NOMO-1 treated with DMSO at 0.1 percent for 48 hours (cell line): Measurements from ENCODE around the gene PROZ.
A peak's percentile ranks its signal among the peaks of the same experiment; 100 is the strongest.

Experiments used
- DNase-seq: peaks from one replicate; lab custom pipeline; 2025; ENCODE audit not compliant: unreplicated experiment; lab: John Stamatoyannopoulos, UW

Gene PROZ

DNA sequence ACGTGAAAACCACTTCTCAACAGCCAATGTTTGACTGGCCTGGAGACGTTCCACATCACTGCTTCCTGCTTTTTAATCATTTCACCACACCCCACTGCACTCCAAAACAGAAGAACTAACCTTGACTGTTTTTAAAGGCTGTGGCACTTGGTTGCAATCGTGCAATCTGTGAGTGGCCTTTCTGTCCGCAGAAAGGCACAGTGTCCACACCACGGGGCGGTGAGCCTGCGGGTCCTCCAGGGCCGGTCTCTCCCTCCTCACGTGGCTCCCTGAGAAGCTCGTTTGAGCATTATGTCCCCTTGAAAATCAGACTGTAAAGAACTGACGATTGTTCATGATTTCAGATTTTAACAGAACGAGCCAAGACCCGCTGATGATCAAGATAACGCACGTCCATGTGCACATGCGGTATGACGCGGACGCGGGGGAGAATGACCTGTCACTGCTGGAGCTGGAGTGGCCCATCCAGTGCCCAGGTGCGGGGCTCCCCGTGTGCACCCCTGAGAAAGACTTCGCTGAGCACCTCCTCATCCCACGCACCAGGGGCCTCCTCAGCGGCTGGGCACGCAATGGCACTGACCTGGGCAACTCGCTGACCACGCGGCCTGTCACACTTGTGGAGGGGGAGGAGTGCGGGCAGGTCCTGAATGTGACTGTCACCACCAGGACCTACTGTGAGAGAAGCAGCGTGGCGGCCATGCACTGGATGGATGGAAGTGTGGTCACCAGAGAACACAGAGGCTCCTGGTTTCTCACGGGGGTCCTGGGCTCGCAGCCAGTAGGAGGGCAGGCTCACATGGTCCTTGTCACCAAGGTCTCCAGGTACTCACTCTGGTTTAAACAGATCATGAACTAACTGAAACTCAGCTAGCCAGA is 13.0 kb downstream of the PROZ start:
- no peak for DNase-seq

DNA sequence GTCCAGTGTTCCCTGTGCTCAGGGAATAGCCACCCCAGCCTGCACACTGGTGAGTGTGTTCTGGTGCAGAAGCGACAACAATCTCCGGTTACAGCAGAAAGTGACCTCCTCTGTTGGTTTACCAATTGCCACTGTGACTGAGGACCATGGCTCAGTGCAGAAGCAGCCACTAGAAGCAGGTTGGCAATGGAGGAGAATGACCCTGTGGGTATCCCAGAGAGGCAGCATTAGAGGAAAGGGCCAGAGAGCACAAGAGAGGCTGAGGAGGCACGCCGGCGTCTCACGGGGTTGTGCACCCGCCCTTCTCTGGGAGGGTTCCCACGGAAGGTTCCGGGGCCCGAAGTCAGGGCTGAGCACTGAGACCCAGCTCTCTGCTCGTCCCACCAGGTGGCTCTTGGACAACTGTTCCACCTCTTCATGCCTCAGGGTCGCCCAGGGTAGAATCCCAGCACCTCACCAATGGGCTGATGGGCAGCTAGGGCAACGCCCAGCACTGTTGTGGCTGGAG is 14.0 kb downstream of the PROZ start:
- no peak for DNase-seq

DNA sequence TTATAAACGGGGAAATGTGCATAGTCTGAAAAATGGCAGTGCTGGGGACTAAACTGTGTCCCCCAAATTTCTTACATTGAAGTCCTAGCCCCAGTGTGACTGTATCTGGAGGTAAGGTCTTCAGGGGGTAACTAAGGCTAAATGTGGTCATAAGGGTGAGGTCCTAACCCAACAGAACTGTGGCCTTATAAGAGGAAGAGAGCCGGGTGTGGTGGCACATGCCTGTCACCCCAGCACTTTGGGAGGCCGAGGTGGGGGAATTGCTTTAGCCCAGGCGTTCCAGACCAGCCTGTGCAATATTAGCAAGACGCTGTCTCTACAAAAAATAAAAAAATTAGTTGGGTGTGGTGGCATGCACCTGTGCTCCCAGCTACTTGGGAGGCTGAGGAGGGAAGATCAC is 17.8 kb downstream of the PROZ start:
- no peak for DNase-seq

DNA sequence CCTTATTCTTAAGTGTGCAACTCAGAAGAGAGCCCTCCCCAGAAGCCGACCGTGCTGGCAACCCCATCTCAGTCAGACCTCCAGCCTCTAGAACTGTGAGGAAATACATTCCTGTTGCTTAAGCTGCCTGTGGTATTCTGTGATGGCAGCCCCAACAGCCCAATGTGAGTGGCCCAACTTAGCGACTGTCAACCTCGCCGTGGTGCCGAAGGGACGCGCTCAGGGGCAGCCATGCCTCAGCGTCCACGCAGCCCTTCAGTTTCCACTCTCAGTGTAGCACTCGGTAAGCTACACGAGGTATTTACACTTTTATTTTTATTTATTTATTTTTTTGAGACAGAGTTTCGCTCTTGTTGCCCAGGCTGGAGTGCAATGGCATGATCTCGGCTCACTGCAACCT is 18.4 kb downstream of the PROZ start:
- DNase-seq = no peak

DNA sequence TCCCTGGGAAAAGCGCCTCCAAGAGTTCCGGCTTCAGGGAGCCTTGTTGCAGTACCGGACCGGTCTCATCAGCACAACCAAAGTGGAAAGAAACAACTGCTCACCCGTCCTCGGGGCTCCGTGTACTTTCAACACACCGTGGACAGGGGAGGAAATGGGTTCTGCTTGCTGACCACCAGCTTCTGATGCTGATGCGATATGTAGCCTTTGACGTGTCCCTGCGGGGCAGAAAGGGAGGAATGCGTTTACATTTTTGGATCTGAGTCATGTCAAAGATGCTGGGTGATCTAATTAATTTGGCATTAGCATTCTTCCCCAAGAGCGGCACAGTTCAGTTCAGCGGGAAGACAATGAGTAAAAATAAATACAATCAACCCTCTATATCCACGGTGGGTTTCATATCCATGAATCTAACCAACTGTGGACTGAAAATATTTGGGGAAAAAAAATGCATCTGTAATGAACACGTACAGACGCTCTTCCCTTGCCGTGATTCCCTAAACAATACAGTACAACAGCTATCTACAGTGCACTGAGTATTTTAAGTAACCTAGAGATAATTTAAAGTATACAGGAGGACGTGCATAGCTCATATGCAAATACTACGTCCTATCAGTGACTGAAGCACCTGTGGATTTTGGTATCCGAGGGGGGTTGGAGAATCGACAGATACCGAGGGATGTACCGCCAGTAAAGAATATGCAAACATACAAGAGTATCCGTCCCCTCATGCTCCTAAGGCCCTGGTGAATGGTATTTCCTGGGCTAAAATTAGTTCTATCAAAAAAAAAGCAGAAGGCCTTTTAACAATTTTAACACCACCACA is 19.8 kb downstream of the PROZ start:
- no peak for DNase-seq

DNA sequence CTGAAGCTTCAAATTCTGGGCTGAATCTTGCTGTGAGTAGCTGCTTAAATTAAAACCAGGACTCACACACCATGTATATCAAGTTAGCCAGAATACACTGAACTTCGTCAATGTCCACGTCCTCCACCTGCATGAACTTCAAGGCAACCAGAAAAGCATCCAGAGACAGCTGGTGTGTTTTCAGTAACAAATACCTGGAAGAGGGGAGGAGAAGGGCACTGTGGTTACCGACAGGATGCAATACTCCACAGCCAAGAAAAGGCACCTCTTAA is 20.4 kb downstream of the PROZ start:
- DNase-seq = no peak

DNA sequence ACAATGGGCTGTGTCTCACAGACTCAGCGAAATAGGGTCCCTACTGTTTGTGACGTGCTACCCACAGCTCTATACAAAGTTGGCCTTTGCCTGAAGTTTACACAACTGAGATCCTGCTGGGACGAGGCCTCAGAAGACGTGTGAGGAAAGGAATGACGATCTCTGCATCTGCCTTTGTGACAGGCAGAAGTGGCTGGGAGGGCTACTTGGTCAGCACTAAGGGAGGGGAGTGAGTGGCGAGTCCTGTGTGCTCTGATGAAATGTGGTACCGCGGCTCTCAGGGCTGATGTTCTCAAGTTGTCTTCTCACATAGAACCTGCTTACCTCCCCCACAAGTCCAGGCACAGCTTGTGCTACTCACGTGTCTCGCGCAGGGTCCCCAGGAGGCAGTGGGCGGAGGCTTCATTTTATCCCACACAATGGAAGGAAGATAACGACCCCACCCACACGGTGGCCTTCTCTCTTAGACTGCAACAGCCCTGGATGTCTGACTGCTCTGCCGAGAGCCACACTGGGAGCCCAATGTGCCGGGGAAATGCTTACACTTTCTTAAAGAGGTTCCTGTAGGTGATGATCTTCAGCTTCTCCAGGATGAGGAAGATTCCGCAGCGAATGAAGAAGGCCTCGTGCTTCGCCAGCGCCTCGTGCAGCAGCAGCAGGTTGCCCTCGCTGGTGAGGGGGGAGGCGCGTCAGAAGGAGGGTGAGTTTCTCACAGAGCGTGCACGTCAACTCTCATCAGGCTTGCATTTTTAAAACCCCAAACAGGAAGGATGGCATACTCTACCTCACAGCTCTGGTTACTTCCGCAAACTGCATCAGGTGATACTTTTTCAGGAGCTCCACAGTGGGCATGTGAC is 21.2 kb downstream of the PROZ start:
- DNase-seq = no peak

DNA sequence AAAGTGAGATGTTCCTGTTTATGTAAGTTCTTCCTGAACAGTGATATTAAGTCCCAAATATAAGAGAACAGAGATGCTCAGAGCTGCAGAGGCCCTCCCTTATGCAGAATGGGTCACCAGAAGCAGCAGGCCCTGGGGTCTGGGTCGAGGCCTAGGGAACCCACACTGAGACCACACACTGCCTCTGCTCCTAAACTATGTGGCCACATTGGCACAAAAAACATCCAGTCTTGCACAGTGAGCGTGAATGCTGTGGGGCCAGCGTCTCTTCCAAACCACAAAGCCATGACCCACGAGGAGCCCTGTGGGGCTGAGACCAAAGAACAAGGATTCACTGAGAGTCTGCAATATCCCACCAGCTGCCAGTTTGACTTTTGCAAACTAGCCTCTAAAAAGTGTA is 23.6 kb downstream of the PROZ start:
- DNase-seq = no peak

DNA sequence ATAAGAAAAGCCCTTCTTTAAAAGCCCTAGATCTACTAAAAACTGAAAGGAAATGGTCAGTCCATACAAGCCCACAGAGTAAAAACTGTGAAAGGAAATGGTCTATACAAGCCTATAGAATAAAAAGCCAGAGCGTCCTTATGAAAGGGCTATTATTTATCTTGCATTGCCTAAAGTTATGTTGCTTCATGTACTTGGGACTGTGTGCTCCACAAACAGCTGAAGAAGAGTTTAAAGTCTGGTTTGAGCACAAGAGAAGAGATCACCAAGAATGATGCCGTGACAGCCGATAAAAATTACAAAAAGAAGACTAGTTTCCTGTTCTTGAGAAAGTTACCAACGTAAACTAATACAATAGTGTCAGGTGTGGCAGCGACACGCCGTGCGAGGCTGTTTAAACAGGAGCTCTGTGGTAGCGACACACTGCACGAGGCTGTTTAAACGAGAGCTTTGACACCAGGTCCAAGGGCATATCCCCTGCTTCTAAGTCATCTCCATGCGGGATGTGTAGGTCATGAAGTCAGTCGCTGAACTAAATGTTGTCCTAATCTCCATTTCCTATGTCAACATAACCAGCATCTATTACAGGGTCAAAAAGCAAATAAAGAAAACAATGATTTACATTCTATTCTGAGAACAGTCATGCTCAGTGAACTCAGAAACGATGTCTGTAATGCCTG is 25.1 kb downstream of the PROZ start:
- no peak for DNase-seq

DNA sequence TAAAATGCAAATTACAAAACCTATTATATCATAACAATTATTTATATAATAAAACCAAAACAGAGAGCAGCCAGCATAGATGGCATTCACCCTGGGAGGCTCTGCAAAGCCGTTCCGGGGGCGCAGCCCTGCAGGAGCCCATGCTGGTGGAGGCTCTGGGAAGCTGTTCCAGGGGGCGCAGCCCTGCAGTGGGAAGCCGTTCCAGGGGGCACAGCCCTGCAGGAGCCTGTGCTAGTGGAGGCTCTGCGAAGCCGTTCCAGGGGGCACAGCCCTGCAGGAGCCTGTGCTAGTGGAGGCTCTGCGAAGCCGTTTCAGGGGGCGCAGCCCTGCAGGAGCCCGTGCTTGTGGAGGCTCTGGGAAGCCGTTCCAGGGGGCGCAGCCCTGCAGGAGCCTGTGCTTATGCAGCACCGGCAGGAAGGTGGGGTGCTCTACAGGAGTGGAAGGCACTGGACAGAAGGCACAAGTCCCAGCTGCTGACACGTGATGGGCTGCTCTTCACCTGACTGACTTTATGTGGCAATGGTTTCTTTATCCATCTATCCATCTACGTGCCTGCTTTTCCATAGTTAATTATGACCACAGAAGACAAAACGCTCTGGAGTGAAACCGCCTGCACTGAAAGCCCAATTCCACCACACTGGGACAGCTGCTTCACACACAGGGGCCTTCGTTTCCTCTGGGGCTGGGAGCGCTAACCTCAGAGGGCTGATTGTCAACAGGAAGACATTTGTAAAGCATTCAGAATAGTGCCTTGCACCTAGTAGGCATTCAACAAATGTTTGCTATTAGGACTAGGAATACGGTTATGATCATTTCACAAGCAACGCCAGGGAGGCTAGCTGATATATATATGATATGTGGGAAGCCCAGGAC is 26.4 kb downstream of the PROZ start:
- DNase-seq = no peak

DNA sequence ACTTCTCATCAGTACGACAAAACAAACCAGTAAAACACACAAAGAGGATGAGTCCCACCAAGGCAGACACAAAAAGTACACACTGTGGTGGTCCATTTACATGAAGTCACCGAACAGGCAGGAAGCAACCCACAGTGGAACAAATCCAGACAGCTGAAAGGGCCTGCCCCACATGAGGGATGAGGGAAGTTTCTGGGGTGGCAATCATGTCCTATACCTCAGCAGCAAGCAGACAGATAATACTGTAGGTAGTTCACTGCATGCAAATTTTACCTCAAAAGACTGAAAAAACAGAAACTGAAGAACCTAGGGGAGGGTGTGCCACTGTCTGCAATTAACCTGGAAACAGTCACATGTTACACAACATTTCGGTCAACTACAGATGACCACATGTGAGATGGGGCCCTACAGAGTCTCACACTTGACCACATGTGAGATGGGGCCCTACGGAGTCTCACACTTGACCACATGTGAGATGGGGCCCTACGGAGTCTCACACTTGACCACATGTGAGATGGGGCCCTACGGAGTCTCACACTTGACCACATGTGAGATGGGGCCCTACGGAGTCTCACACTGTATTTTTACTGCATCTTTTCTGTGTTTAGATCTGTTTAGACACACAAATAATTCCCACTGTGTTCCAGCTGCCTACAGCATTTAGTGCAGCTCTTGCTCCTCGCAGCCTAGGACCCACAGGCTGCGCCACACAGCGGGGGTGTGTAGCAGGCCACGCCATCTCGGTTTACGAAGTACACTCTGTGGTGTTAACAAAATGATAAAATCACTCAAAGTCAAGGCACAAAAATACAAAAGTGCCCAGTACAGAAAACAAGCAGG is 27.8 kb downstream of the PROZ start:
- DNase-seq = peak; percentile 25

DNA sequence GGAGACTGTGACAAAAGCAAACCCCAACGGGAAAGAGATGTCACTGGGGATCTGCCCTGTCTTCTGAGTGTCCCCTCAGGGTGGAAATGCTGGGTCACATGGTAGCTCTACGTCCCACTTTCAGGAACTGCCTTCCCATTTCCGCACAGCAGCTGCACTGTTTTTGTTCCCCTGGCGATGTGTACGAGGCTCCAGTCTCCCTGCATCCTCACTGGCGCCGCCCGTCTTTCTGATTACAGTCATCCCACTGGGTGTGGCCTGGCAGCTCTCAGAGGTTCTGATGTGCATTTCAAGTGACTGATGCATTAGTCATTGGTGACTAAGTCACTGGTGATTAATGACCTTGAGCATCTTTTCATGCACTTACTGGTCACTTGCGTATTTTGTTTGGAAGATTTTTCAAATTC is 28.8 kb downstream of the PROZ start:
- peak; percentile 73 for DNase-seq

DNA sequence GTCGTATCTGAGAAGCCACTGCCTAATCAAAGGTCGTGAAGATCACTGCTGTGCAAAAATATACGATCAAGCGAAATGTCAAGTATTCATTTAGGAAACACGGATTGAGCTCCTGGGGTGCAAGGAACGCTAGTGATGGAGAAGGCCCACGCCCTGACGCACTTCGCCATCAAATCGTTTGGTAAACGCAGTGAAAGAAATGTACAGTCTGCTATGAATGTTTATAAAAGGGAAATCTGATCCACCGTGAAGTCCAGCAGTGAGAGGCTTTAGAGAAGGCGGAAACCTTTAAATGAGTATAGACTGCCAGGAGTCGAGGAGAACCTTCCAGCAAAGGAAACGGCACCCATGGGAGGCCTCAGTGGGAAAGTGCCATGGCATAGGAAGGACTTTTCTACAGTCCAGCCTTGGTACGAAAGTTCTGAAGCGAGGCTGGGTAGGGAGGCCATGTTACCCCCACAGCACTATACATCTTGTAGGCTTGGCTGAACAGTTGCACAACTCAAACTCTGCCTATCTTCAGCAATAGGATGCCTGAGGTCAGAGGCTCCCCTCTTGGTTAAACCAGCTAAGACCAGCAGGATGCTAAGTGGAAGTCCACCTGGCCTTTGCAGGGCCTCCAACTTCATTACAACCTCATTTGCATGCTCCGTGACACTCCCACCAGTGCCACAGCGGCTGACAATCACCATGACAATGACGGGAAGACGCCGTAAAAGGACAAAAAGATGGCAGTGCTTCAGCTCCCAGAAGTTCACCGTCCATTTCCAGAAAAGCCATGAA is 29.6 kb downstream of the PROZ start:
- DNase-seq = no peak

DNA sequence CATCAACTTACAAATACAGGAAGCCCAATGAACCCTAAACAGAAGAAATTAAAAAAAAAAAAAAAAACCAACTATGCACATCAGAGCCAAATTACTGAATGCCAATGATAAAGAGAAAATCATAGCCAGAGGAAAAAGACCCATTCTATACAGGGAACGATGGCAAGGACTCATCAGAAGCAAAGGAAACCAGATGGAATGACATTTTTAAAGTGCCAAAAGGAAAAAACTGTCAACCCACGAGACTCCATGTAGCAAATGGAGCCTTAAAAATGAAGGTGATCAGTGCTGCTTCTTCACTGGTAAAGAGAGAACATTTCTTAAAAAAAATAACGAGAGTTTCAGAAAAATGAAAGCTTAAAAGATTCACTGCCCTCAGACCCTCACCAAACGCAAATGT is 31.7 kb downstream of the PROZ start:
- no peak for DNase-seq

DNA sequence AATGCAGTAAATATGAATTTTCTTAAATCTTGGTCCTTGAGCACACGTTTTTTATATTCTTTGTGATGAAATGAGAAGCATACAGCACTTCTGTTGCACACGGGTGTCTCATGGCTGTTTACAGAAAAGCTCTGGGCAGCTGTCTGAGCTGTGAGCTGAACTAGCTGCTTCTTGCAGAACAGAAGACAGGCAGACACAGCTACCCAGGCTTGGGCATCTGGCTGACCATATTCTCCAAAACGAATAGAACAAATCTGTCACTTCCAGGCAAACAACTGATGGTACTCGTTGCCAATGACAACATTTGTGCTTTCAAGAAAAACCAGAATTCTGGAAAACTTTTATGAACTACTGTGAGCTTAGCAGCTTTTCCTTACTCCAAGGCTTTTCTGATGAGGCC is 33.8 kb downstream of the PROZ start:
- DNase-seq = no peak

DNA sequence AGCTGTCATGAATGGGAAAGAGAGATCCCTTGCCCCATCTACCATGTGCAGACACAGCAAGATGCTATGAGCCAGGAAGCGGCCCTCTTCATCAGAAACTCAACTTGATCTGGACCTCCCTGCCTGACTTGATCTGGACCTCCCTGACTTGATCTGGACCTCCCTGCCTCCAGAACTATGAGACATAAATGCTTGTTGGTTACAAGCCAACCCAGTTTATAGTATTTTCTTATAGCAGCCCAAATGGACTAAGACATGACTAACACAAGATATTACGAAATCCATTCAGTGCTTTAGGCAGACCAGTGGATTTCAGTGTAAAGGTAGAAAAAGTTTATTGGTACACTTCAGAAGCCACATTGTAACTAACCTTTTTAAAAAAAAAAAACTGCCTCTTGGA is 34.5 kb downstream of the PROZ start:
- no peak for DNase-seq

DNA sequence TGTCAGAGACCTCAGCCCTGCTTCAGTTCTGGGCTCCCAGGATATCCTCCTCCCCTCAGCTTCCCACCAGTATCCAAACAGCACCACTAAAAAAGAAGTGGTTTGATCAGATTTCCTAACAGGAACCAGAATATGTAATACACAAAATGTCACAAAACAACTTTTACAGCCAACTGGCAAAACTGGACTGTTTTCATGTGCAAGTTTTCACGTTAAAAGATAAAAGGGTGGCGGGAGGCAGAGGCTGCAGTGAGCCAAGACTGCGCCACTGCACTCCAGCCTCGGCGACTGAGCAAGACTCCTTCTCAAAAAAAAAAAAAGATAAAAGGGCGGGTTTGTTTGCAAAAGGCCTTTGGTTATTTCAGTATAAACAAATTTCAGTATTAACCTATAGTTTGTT is 36.9 kb downstream of the PROZ start:
- no peak for DNase-seq
